ENCODE results near the gene ZNF25.
"Not testable (repeated sequence)": the region's sequence is repeated elsewhere in the genome, so short reads cannot be mapped to it uniquely, and the experiment has no call there.

ZNF25 gene

DNA sequence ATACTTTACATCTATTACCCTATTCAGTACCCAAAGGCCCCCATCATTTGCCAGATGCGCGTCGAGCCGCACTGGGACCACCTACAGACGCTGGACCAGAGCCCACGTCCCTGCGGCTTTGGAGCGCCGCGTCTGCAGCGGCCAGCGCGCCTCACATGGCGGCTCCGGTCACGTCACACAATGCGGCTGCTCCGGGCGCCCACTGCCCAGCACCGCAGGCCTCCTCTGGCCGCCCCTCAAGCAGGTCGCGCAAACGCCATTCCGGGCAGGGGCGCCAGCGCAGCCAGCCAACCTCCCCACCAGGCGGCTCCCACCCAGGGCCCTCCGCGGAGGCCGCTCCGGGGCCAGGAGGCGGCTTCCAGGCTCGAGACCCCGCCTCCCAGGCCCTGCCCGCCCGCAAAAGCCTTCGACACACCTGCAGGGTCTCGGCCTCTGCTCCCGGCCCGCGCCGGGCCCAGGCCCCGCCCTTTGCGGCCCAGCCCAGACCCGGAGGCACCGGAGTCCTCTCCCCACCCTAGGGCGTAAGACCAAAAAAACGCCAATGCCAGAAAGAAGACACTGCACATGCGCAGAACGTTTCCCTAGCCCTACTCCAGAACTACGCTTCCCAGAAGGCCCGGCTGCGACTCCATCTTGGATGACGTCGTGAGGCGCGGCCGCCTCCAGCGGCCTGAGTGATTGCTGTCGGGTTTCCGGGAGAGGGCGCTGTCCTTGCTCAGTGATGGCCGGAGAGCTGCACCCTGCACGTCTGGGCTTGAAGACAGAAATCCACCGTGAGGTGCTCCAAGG, at the start of gene ZNF25:
TSS of gene ZNF25 (minus strand) at position 557 of the 789 bp plus-strand sequence. CDS start 4,925 bp downstream, outside the sequence.
- peak; percentile 82 for DNase-seq (ENCODE audit: low read depth)

- DNase-seq (ENCODE audit: low read depth): no peak
Observed at GRCh38 chr10:38025283-38025682, 48.8 kb upstream of the ZNF25 start.

DNA sequence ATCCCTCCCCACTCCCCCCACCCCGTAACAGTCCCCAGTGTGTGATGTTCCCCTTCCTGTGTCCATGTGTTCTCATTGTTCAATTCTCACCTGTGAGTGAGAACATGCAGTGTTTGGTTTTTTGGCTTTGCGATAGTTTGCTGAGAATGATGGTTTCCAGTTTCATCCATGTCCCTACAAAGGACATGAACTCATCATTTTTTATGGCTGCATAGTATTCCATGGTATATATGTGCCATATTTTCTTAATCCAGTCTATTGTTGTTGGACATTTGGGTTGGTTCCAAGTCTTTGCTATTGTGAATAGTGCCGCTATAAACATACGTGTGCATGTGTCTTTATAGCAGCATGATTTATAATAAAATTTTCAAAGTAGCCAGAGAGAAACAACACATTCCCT, 42.7 kb upstream of the ZNF25 start:
- DNase-seq (ENCODE audit: low read depth): not testable (repeated sequence)

DNA sequence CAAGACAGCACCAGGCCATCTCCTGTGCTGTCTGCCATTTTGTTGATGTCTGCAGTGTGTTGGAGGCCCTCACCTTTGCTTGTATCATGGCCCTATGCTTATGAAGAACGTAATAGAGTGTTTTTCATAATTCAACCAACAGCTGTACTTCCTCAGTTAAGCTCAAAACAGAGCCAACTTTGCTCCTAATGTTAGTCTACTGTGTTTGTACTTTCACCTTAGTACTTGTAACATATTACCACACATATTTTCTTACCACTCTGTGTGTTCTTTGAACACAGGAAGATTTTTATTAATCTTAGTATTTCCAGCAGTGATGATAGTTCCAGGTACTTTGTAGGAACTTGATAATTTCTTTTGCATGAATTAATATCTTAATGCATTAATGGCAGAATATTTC, 39.9 kb upstream of the ZNF25 start:
- no peak for DNase-seq (ENCODE audit: low read depth)

DNA sequence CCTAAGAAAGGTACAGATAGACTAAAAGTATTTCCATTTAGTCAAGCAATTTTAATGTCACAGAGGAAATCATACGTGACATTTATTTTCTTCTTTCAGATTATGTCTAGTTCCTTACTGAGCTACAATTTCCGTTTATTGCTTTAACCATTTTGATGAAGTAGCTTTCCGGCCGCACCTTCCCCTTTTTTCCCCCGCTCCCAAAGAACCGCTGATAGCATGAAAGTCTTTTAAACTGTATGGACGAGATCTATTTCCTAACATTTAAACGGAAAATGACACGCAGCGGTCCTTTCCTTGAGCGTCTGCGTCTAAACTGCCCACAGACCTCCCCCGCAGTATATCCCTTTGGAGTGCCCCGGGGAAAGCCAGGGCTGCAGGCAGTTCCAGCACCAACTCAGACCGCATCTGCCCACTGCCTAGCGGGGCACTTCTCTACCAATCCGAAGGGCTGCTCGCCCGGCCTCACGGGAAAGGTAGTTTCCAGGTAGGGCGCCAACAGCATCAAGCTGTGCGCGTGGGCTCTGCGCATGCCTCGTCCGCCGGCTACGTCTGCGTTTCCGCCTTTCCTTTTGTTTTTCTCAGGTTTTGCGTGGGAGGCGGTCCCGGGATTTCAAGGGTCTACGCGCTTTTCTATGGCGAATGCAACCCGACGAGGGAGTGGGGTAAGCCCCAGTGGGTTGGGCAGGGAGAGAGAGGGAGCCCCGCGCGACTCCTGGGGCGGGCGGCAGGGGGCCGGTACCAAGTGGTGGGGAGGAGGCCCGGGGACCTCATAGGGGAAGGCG, 33.9 kb upstream of the ZNF25 start, which contains the start of gene ZNF33A:
TSS of gene ZNF33A (plus strand) at position 557 of the 785 bp plus-strand sequence. CDS start 1,667 bp downstream, outside the sequence.
- DNase-seq (ENCODE audit: low read depth): peak; percentile 40

DNA sequence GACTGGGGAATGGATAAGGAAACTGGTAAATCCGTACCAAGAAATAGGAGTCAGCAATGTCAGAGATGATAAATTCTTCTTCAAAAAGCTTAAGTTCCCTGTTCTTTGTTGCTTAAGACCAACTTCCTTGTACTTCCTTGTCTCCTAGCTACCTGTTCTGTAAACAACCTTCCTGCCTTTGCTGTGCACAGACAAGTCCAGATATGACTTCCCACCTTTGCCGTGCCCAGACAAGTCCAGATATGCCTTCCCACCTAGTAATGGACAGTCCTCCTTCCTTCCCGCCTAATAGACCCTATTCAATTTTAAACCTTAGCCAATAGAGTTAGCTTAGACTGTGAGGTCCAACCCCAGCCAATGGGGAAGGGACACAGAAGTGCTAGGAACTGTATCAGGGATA, 31.5 kb upstream of the ZNF25 start:
- DNase-seq (ENCODE audit: low read depth): no peak

- DNase-seq (ENCODE audit: low read depth): no peak
Observed at GRCh38 chr10:38007551-38007950, 31.1 kb upstream of the ZNF25 start.

DNA sequence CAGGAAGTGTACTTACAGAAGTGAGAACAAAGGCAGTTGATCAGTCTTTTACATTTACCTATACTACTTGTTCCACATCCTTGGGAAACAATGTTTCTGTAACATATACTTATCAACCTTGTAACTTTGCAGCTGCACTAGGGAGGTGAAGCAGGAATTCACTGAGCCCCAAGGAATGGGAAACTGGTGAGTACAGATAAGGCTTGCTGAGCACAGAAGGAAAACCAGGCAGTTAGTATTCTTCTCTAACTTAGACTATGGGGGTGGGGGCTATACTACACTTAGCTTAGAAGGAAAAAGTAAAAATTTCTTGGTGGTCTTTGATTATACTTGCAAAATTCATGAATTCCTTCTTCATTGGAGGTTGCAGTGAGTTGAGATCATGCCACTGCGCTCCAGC, 27.1 kb upstream of the ZNF25 start:
- DNase-seq (ENCODE audit: low read depth): no peak

DNA sequence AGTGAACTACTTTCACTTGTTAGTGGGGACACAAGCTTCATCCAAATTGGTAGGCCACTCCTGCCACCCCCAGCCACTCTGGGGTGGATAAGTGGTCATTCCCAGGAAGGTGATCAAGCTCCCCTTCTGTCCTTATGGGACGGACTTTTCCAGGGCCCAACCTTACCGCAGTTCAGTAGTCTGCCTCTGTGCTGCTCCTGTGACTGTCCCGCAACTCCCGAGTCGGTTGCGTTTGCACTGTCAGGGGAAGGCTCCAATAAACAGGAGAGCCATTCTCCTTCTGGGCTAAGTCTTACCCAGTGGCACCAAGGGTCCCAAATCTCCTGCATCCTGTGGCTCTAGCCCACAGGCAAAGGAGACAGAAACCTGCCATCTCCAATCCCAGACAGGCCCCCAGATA, 26.6 kb upstream of the ZNF25 start:
- DNase-seq (ENCODE audit: low read depth): no peak

DNA sequence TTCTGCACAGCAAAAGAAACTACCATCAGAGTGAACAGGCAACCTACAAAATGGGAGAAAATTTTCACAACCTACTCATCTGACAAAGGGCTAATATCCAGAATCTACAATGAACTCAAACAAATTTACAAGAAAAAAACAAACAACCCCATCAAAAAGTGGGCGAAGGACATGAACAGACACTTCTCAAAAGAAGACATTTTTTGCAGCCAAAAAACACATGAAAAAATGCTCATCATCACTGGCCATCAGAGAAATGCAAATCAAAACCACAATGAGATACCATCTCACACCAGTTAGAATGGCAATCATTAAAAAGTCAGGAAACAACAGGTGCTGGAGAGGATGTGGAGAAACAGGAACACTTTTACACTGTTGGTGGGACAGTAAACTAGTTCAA, 24.0 kb upstream of the ZNF25 start:
- not testable (repeated sequence) for DNase-seq (ENCODE audit: low read depth)

- DNase-seq (ENCODE audit: low read depth): not testable (repeated sequence)
Observed at GRCh38 chr10:37998920-37999319, 22.5 kb upstream of the ZNF25 start.

DNA sequence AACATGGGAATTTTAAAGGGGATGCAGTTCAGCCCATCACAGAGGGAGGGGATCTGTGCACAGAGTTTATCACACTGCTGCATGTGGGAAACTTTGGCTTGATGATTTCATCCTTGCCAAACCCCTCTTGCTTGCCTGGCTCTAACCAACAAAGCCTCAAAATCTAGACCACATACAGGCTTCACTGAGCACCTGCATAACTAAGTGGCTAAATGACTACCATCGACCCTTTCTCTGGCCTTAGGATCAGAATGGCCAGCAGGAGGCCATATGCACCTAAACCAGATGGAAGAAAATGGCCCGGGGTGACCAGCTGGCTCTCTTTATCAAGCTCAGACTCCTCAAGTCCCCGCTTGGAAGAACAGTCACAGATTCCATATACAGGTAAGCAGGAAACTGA, 15.6 kb upstream of the ZNF25 start:
- no peak for DNase-seq (ENCODE audit: low read depth)

DNA sequence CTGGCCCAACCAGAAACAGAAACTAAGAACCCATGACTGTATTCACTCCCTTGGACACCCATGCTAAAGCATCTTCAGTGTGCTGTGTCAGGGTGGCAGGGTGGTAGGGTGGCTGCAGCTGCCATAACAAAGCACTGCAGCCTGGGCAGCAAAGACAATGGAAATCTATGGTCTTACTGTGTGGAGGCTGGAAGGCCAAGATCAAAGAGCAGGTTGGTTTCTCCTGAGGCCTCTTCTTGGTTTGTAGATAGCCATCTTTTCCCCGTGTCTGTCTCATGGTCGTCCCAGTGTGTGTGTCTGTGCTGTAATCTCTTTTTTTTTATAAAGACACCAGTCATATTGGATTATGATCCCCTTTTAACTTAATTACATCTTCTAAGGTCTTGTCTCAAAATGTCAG, 15.2 kb upstream of the ZNF25 start:
- DNase-seq (ENCODE audit: low read depth): no peak

DNA sequence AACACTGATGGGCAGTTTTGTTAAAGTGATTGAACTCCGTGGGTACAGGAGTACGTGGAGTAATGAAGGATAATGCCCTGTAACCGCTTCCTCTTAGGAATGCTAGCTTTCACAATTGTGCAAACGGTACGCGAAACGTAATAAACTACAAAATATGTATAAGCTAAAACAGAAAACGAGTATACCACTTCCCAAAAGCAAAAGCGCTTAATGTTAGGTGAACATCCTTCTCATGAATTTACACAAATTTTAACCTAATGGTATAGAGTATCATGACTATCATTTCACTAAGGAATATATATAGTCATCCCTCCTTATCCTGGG, 395 bp upstream of the ZNF25 start:
- no peak for DNase-seq (ENCODE audit: low read depth)

DNA sequence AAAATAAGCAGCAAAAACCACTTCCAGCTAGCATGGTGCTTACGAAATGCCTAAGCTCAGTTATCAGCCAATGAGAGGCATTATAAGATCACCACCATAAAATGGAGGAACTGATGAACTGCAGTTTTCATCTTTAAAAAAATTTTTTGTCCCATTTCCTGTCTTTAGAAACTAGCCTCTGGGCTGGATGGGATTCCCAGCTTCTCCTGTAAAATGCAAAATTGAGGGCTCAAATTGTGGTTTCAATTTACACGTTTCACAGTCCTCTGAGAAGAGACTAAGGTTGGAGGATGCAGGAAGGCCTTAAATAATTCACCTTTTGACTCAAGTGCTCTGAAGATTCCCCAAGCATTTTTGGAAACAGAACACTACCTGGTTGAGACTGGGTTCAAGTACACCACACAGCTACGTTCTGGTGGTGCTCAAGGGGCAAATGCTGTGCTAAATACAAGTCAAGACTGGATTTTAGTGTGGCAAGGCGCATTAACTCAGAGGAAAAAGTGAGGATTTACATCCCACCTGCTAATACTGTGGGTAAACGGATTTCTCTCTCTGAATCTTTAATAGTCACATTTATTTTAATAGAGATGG, 951 bp downstream of the ZNF25 start:
- peak; percentile 2 for DNase-seq (ENCODE audit: low read depth)

DNA sequence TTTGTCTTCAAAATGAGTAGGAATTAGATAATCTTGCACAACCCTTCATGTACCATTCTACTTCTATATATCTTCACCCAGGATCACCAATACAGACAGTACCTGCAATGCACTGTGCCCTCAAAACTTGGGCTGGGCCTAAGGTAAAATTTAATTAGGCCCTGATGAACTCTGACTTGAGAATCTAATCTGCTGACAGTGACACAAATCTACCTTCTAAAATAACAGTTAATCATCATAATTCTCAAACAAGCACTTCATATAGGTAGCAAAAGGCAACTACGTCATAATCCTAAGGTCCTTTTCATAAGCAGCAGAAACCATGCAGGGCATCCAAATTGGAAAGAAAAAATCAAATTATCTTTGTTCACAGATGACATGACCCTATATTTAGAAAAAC, 4.1 kb downstream of the ZNF25 start:
- DNase-seq (ENCODE audit: low read depth): no peak

- DNase-seq (ENCODE audit: low read depth): no peak
Observed at GRCh38 chr10:37965006-37965405, 11.4 kb downstream of the ZNF25 start.

DNA sequence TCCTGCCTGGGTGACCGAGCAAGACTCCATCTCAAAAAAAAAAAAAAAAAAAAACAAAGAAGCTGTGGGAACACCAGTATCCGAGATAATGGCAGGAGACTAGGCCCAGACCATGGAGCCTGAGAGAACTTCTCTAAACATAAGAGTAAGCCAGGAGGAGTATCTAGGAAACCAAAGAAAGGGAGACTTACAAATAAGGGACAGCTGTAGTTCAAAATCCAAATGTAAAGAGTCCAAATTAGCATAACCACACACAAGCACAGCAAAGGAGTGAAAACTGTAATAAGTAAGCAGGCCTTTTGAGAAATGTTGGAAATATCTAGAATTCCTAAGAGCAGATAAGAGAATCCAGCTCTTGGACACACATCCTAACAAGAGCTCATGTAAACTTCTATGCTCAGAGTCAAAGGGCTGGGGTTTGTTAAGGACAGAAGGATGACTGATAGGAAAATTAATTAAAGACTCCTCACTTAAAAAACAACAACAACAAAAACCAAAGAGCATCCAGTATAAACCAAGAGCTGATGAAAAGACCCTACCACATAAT, 15.8 kb downstream of the ZNF25 start:
- no peak for DNase-seq (ENCODE audit: low read depth)

GRCh38 chr10:37957841-37958240, 18.6 kb downstream of the ZNF25 start:
- no peak for DNase-seq (ENCODE audit: low read depth)

GRCh38 chr10:37952926-37953325, 23.5 kb downstream of the ZNF25 start:
- no peak for DNase-seq (ENCODE audit: low read depth)

DNA sequence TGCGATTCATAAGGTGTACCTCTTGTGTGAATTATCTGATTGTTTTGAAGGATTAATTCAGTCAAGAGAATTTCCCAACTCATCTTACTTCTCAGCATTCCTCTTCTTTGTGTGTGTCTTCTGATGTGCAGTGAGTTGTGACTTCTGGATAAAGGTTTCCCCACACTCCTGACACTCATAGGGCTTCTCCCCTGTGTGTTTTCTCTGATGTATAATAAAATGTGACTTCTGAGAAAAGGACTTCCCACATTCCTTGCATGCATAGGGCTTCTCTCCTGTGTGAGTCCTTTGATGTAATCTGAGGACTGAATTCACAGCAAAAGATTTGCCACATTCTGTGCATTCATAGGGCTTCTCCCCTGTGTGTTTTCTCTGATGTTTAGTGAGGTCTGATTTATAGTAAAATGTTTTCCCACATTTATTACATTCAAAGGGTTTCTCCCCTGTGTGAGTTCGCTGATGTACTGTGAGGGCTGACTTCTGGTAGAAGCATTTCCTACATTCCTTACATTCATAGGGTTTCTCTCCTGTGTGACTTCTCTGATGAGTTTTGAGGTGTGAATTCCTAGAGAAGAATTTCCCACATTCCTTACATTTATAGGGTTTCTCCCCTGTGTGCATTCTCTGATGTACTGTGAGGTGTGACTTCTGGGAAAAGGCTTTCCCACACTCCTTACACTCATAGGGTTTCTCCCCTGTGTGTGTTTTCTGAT, 24.2 kb downstream of the ZNF25 start:
- no peak for DNase-seq (ENCODE audit: low read depth)

GRCh38 chr10:37948210-37948609, 28.2 kb downstream of the ZNF25 start:
- DNase-seq (ENCODE audit: low read depth): no peak

All from HS-5 (cell line).